ENCODE measurements around the gene EVI5L.

The EVI5L gene

GRCh38 chr19:7793493-7793892, 36.5 kb upstream of the EVI5L start:
- no peak for DNase-seq (ENCODE audit: low read depth, low spot score)
- ChIA-PET CTCF (interaction anchor here (1.2 to 3.2 kb wide), 3 partner anchors 112 to 440 kb away, joined by 3 to 7 read pairs (median 4); partner anchors contain the start of gene TRAPPC5), POLR2A (no interaction called here)
- no peak overlapping the region for H3K4me3 ChIP-seq (ENCODE audit: low read depth, low read length)
- TF ChIP-seq, protein P1, sequence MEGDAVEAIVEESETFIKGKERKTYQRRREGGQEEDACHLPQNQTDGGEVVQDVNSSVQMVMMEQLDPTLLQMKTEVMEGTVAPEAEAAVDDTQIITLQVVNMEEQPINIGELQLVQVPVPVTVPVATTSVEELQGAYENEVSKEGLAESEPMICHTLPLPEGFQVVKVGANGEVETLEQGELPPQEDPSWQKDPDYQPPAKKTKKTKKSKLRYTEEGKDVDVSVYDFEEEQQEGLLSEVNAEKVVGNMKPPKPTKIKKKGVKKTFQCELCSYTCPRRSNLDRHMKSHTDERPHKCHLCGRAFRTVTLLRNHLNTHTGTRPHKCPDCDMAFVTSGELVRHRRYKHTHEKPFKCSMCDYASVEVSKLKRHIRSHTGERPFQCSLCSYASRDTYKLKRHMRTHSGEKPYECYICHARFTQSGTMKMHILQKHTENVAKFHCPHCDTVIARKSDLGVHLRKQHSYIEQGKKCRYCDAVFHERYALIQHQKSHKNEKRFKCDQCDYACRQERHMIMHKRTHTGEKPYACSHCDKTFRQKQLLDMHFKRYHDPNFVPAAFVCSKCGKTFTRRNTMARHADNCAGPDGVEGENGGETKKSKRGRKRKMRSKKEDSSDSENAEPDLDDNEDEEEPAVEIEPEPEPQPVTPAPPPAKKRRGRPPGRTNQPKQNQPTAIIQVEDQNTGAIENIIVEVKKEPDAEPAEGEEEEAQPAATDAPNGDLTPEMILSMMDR (IDR thresholded peaks at IDR 0.05; ENCODE audit: insufficient read depth, low read length, missing control alignments): no peak

GRCh38 chr19:7795555-7796161, 34.4 kb upstream of the EVI5L start:
- CTCF ChIA-PET: interaction anchor here (1.6 to 3.2 kb wide), 3 partner anchors 227 to 693 kb away, joined by 3 to 10 read pairs (median 7); no protein-coding TSS in a partner anchor
- TF ChIP-seq, protein P1 (IDR thresholded peaks at IDR 0.05; ENCODE audit: insufficient read depth, low read length, missing control alignments): no peak
- DNase-seq (ENCODE audit: low read depth, low spot score): no peak
- no peak overlapping the region for H3K4me3 ChIP-seq (ENCODE audit: low read depth, low read length)
- POLR2A ChIA-PET: no interaction called here

DNA sequence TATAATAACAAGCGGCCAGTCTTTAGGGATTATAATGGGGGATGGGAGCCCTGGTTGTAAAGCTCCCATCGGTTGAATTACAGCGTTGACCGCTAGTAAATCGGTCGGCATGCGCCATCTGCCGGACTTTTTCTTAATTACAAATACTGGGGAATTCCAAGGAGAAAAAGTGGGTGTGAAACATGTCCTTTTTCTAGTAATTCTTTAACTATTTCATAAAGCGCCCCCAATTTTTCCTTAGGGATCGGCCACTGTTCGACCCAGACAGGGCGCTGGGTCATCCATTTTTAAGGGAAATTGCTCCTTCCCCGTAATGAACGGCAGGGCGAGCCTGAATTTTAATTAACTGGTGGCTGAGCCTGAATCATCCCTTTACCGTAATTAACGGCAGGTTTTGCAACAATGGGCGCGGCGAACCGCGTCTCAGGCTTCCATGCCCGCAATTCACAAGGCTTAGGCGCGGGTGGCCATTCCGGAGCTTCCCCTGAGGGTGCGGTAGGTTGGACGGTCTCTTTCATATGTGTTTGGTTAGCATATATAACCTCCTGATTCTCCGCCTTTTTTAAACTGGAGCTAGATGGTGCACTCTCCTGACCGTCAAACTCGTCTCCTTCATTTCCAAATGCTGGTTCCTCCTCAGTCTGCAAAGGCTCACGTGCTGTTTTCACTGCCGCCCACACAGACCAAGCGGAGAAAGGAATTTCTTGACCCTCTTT, 30.2 kb upstream of the EVI5L start:
- TF ChIP-seq, protein P1 (IDR thresholded peaks at IDR 0.05; ENCODE audit: insufficient read depth, low read length, missing control alignments): peak; percentile 38
- ChIA-PET CTCF (interaction anchor here (0.6 to 6.1 kb wide), 41 partner anchors 9 to 700 kb away, joined by 3 to 152 read pairs (median 6); partner anchors contain the start of genes CD209, EVI5L, MCEMP1 and PET100), POLR2A (interaction anchor here (0.5 kb wide), 1 partner anchor 617 kb away, joined by 3 read pairs; no protein-coding TSS in a partner anchor)
- DNase-seq (ENCODE audit: low read depth, low spot score): no peak
- peak overlapping the region; percentile 48 for H3K4me3 ChIP-seq (ENCODE audit: low read depth, low read length)

GRCh38 chr19:7801020-7801570, 28.9 kb upstream of the EVI5L start:
- TF ChIP-seq, protein P1 (IDR thresholded peaks at IDR 0.05; ENCODE audit: insufficient read depth, low read length, missing control alignments): no peak
- ChIA-PET CTCF (interaction anchor here (1.0 to 6.1 kb wide), 16 partner anchors 10 to 701 kb away, joined by 3 to 152 read pairs (median 7); partner anchors contain the start of genes TIMM44 and TRAPPC5), POLR2A (no interaction called here)
- H3K4me3 ChIP-seq (ENCODE audit: low read depth, low read length): no peak overlapping the region
- no peak for DNase-seq (ENCODE audit: low read depth, low spot score)

- ChIA-PET POLR2A (no interaction called here), CTCF (interaction anchor here (0.8 to 1.0 kb wide), 2 partner anchors 14 to 125 kb away, joined by 3 read pairs; partner anchors contain the start of gene TRAPPC5)
- TF ChIP-seq, protein P1 (IDR thresholded peaks at IDR 0.05; ENCODE audit: insufficient read depth, low read length, missing control alignments): no peak
- no peak overlapping the region for H3K4me3 ChIP-seq (ENCODE audit: low read depth, low read length)
- no peak for DNase-seq (ENCODE audit: low read depth, low spot score)
Observed at GRCh38 chr19:7806234-7806633, 23.8 kb upstream of the EVI5L start.

- H3K4me3 ChIP-seq (ENCODE audit: low read depth, low read length): no peak overlapping the region
- POLR2A ChIA-PET: no interaction called here
- DNase-seq (ENCODE audit: low read depth, low spot score): no peak
- TF ChIP-seq, protein P1 (IDR thresholded peaks at IDR 0.05; ENCODE audit: insufficient read depth, low read length, missing control alignments): no peak
- CTCF ChIA-PET: interaction anchor here (1.0 kb wide), 2 partner anchors 126 to 238 kb away, joined by 3 read pairs; partner anchors contain the start of gene TRAPPC5
Observed at GRCh38 chr19:7806876-7807275, 23.1 kb upstream of the EVI5L start.

All from AG04449 (cell line).